OCI-LY7 (cell line): ENCODE measurements around the gene TRAPPC3L. TPM values are rescaled to one million over a fixed set of nuclear protein-coding genes. Genes with fewer than 3 reads are reported as not detected.

ENCODE experiments used
- BruUV-seq: library from RNA; stranded (reverse); fragments of 400-500 nt; replicated peaks from 2 replicates; lab custom pipeline; 2021; lab: Mats Ljungman, UMichigan
- CTCF ChIA-PET: fragments of 300-600 bp; sonication (Branson Sonifier 250); formaldehyde crosslinking; loops from one replicate; lab custom pipeline; 2022; ENCODE audit warnings: antibody characterized with exemption; ENCODE audit not compliant: unreplicated experiment; lab: Charles Lee
- POLR2A ChIA-PET: fragments of 300-600 bp; sonication (Branson Sonifier 250); formaldehyde crosslinking; loops from one replicate; lab custom pipeline; 2022; ENCODE audit warnings: antibody characterized with exemption; lab: Charles Lee
- DNase-seq: peaks from one replicate; pipeline ENCODE4 v3.0.0-alpha.2; 2015; ENCODE audit warnings: low spot score
- H2AFZ ChIP-seq: fragments of 200-600 bp; sonication (generic), shearing (Covaris generic); 2 replicates; pipeline ENCODE4 v1.6.1; 2014; ENCODE audit warnings: mild to moderate bottlenecking, antibody characterized with exemption, low read length, moderate library complexity
- H3K27ac ChIP-seq: fragments of 200-600 bp; sonication (generic); 2 replicates; pipeline ENCODE4 v1.5.1; 2014; ENCODE audit warnings: mixed run types, low read depth, mild to moderate bottlenecking, moderate library complexity, low read length, inconsistent platforms; ENCODE audit not compliant: poor library complexity, severe bottlenecking
- H3K36me3 ChIP-seq: fragments of 200-600 bp; sonication (generic); 2 replicates; pipeline ENCODE4 v1.6.1; 2014; ENCODE audit warnings: mild to moderate bottlenecking, antibody characterized with exemption, low read length, moderate library complexity, mixed read lengths; ENCODE audit not compliant: insufficient read depth
- H3K4me1 ChIP-seq: fragments of 200-600 bp; sonication (generic); 2 replicates; pipeline ENCODE4 v1.5.1; 2014; ENCODE audit warnings: mild to moderate bottlenecking, low read length; ENCODE audit not compliant: insufficient read depth, poor library complexity, severe bottlenecking
- H3K4me2 ChIP-seq: fragments of 200-600 bp; sonication (generic); 2 replicates; pipeline ENCODE4 v1.6.1; 2014; ENCODE audit warnings: mild to moderate bottlenecking, low read length
- H3K4me3 ChIP-seq: fragments of 200-600 bp; sonication (generic); 2 replicates; pipeline ENCODE4 v1.5.1; 2014; ENCODE audit warnings: mild to moderate bottlenecking, low read depth, low read length; ENCODE audit not compliant: poor library complexity, severe bottlenecking
- H3K79me2 ChIP-seq: fragments of 200-600 bp; sonication (generic); 2 replicates; pipeline ENCODE4 v1.6.1; 2016; ENCODE audit warnings: low read depth, mild to moderate bottlenecking, low read length, moderate library complexity, mixed read lengths; ENCODE audit not compliant: insufficient read depth
- H3K9me2 ChIP-seq: fragments of 200-600 bp; sonication (generic); 2 replicates; pipeline ENCODE4 v1.6.1; 2016; ENCODE audit warnings: mild to moderate bottlenecking, low read length, mixed read lengths; ENCODE audit not compliant: insufficient read depth
- H3K9me3 ChIP-seq: fragments of 200-600 bp; sonication (generic); 2 replicates; pipeline ENCODE4 v1.6.1; 2014; ENCODE audit warnings: mild to moderate bottlenecking, mixed run types, low read length, mixed read lengths
- H4K20me1 ChIP-seq: fragments of 200-600 bp; sonication (generic); 2 replicates; pipeline ENCODE4 v1.6.1; 2014; ENCODE audit warnings: mild to moderate bottlenecking, antibody characterized with exemption, low read length, moderate library complexity, mixed read lengths; ENCODE audit not compliant: insufficient read depth
- CTCF ChIP-seq: fragments of 200-600 bp; sonication (generic); conservative IDR thresholded peaks from 2 replicates; pipeline ENCODE4 v1.5.1; 2014; ENCODE audit warnings: mild to moderate bottlenecking, antibody characterized with exemption, low read length, moderate library complexity, mixed read lengths
- EZH2phosphoT487 ChIP-seq: fragments of 200-600 bp; sonication (generic); IDR thresholded peaks from 2 replicates; pipeline ENCODE4 v1.6.1; 2018; ENCODE audit warnings: low read depth, borderline replicate concordance, mild to moderate bottlenecking, mixed run types, antibody characterized with exemption, low read length, moderate library complexity, mixed read lengths
- intact Hi-C: fragments of 100-400 bp; cut with micrococcal nuclease; formaldehyde crosslinking; loops from one replicate; pipeline ENCODE4 v1.10.0; 2022; ENCODE audit not compliant: unreplicated experiment
- total RNA-seq, 2 experiments: library from RNA; depleted of rRNA in 1 of 2; stranded (reverse); fragments of >200 nt in 1 of 2; shearing (Covaris generic) in 1 of 2; gene quantifications; 2 replicates each; pipeline ENCODE4 v1.2.3, GENCODE V29; 2014 to 2022

TRAPPC3L gene
- total RNA-seq, 2 experiments from 2014 or later, result not detected

- no peak for DNase-seq
- no peaks in the 10 kb centered on the region for H3K4me1 ChIP-seq
- intact Hi-C loops, result no loop called here
- no peak overlapping the region for H3K27ac ChIP-seq
- H4K20me1 ChIP-seq, result no peaks in the 10 kb centered on the region
- no peak overlapping the region for H2AFZ ChIP-seq
- no TSS peak for BruUV-seq
- ChIA-PET POLR2A (no interaction called here), CTCF (no interaction called here)
- no peaks in the 10 kb centered on the region for H3K9me2 ChIP-seq
- no peak for TF ChIP-seq EZH2phosphoT487
- TF ChIP-seq CTCF, result no peak
- no peak overlapping the region for H3K4me2 ChIP-seq
- no peaks in the 10 kb centered on the region for H3K9me3 ChIP-seq
- H3K36me3 ChIP-seq, result no peaks in the 10 kb centered on the region
- H3K79me2 ChIP-seq, result no peaks in the 10 kb centered on the region
- H3K4me3 ChIP-seq, result no peak overlapping the region
Measured at GRCh38 chr6:116456106-116456505, 89.4 kb downstream of the TRAPPC3L start.

- Histone ChIP-seq H4K20me1 (no peaks in the 10 kb centered on the region), H3K4me3 (no peak overlapping the region), H3K79me2 (no peaks in the 10 kb centered on the region), H3K36me3 (no peaks in the 10 kb centered on the region), H3K9me3 (no peaks in the 10 kb centered on the region), H3K4me1 (no peaks in the 10 kb centered on the region), H3K27ac (no peak overlapping the region), H3K4me2 (no peak overlapping the region), H2AFZ (no peak overlapping the region), H3K9me2 (peaks cover 5% of the 10 kb centered on the region; the same call in 1 of the 2 replicates)
- no peak for DNase-seq
- BruUV-seq, result no TSS peak
- TF ChIP-seq EZH2phosphoT487, result no peak
- TF ChIP-seq CTCF, result no peak
- CTCF ChIA-PET, result no interaction called here
- POLR2A ChIA-PET, result interaction anchor here (1.0 to 2.0 kb wide), 3 partner anchors 10 to 170 kb away, joined by 4 to 6 read pairs (median 4); no protein-coding TSS in a partner anchor
- intact Hi-C loops, result no loop called here
Measured at GRCh38 chr6:116452531-116452930, 93.0 kb downstream of the TRAPPC3L start.

- Histone ChIP-seq H3K9me2 (peaks cover 5% of the 10 kb centered on the region; the same call in 1 of the 2 replicates), H3K4me3 (no peak overlapping the region), H3K4me1 (no peaks in the 10 kb centered on the region), H3K4me2 (no peak overlapping the region), H3K9me3 (no peaks in the 10 kb centered on the region), H4K20me1 (no peaks in the 10 kb centered on the region), H3K27ac (no peak overlapping the region), H2AFZ (no peak overlapping the region), H3K36me3 (no peaks in the 10 kb centered on the region), H3K79me2 (no peaks in the 10 kb centered on the region)
- ChIA-PET POLR2A (interaction anchor here (2.0 kb wide), 1 partner anchor 9 kb away, joined by 6 read pairs; no protein-coding TSS in a partner anchor), CTCF (no interaction called here)
- no peak for TF ChIP-seq CTCF
- no peak for TF ChIP-seq EZH2phosphoT487
- BruUV-seq, result no TSS peak
- DNase-seq, result no peak
- intact Hi-C loops, result no loop called here
Measured at GRCh38 chr6:116451916-116452315, 93.6 kb downstream of the TRAPPC3L start.
